ENCODE data around the gene PLK3. TPM values are rescaled to one million over a fixed set of nuclear protein-coding genes. Genes with fewer than 3 reads are reported as not detected.

The PLK3 gene
- polyA plus RNA-seq, 1 donor (not counting 4 experiments of a cell fraction or from before 2014, with no cell fraction given), result 34.0 TPM

GRCh38 chr1:44803312-44804095, 3.3 kb downstream of the PLK3 start:
- H3K9me3 ChIP-seq (ENCODE audit: control insufficient read depth, low read depth, low read length), result no peaks in the 10 kb centered on the region
- no peak overlapping the region for H3K4me3 ChIP-seq (ENCODE audit: control insufficient read depth in 2 of 3, extremely low read depth in 1 of 3, insufficient read depth in 2 of 3, low read depth in 1 of 3, low read length in 3 of 3)
- dilution Hi-C loops (cut with MboI; ENCODE audit: extremely low pct_ligation_motif_present, low sequenced_read_pairs), result no loop called here
- FAIRE-seq, result no peak
- no peak overlapping the region for H3K9ac ChIP-seq (ENCODE audit: control insufficient read depth, extremely low read depth, insufficient read depth, low read length)
- H3K27ac ChIP-seq (ENCODE audit: control insufficient read depth, insufficient read depth, low read length), result peak overlapping the region; percentile 41
- peaks cover 52% of the 10 kb centered on the region for H3K4me1 ChIP-seq (ENCODE audit: control insufficient read depth, extremely low read depth, insufficient read depth, low read length)
- peak overlapping the region; percentile 98 for H3K4me2 ChIP-seq (ENCODE audit: control insufficient read depth, extremely low read depth, insufficient read depth, low read depth, low read length)
- peaks cover 6% of the 10 kb centered on the region for H4K20me1 ChIP-seq (ENCODE audit: control insufficient read depth, extremely low read depth, insufficient read depth, low read length)
- no peaks in the 10 kb centered on the region for H3K9me1 ChIP-seq (ENCODE audit: control insufficient read depth, extremely low read depth, insufficient read depth, low read length)
- TF ChIP-seq EZH2 (IDR thresholded peaks at IDR 0.05; ENCODE audit: low read length), result no peak
- TF ChIP-seq CTCF (optimal IDR thresholded peaks at IDR 0.05 in 1 of 3, IDR thresholded peaks at IDR 0.05 in 1 of 3, conservative IDR thresholded peaks at IDR 0.05 in 1 of 3; ENCODE audit: extremely low read depth in 1 of 3, insufficient read depth in 2 of 3, low read length in 3 of 3), result no peak
- no peak for DNase-seq (ENCODE audit: low read depth, low spot score)
- H2AFZ ChIP-seq (ENCODE audit: control insufficient read depth, low read length), result no peak overlapping the region
- H3K36me3 ChIP-seq (ENCODE audit: control insufficient read depth in 2 of 2, extremely low read depth in 1 of 2, insufficient read depth in 2 of 2, low read length in 2 of 2), result peaks cover 29 to 45% of the 10 kb centered on the region in 2 experiments
- H3K79me2 ChIP-seq (ENCODE audit: control insufficient read depth, insufficient read depth, low read length), result peaks cover 41% of the 10 kb centered on the region
- H3K27me3 ChIP-seq (ENCODE audit: control insufficient read depth, extremely low read depth, insufficient read depth, low read length), result no peaks in the 10 kb centered on the region

DNA sequence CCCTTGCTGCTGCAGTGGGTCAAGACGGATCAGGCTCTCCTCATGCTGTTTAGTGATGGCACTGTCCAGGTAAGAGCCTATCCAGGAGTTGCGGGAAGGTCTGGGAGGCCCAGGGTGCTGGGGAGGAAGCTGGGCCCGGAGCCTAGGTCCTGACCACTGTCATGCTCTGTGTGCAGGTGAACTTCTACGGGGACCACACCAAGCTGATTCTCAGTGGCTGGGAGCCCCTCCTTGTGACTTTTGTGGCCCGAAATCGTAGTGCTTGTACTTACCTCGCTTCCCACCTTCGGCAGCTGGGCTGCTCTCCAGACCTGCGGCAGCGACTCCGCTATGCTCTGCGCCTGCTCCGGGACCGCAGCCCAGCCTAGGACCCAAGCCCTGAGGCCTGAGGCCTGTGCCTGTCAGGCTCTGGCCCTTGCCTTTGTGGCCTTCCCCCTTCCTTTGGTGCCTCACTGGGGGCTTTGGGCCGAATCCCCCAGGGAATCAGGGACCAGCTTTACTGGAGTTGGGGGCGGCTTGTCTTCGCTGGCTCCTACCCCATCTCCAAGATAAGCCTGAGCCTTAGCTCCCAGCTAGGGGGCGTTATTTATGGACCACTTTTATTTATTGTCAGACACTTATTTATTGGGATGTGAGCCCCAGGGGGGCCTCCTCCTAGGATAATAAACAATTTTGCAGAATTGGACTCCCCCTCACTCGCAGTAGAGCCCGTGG, 5.3 kb downstream of the PLK3 start:
- DNase-seq (ENCODE audit: low read depth, low spot score) (no peak), FAIRE-seq (no peak)
- Histone ChIP-seq H4K20me1 (ENCODE audit: control insufficient read depth, extremely low read depth, insufficient read depth, low read length) (peaks cover 6% of the 10 kb centered on the region), H3K4me2 (ENCODE audit: control insufficient read depth, extremely low read depth, insufficient read depth, low read depth, low read length) (no peak overlapping the region), H3K9me3 (ENCODE audit: control insufficient read depth, low read depth, low read length) (no peaks in the 10 kb centered on the region), H3K9ac (ENCODE audit: control insufficient read depth, extremely low read depth, insufficient read depth, low read length) (no peak overlapping the region), H2AFZ (ENCODE audit: control insufficient read depth, low read length) (no peak overlapping the region), H3K27ac (ENCODE audit: control insufficient read depth, insufficient read depth, low read length) (no peak overlapping the region), H3K4me1 (ENCODE audit: control insufficient read depth, extremely low read depth, insufficient read depth, low read length) (peaks cover 68% of the 10 kb centered on the region), H3K27me3 (ENCODE audit: control insufficient read depth, extremely low read depth, insufficient read depth, low read length) (no peaks in the 10 kb centered on the region), H3K36me3 (ENCODE audit: control insufficient read depth in 2 of 2, extremely low read depth in 1 of 2, insufficient read depth in 2 of 2, low read length in 2 of 2) (peaks cover 33 to 61% of the 10 kb centered on the region in 2 experiments), H3K4me3 (ENCODE audit: control insufficient read depth in 2 of 3, extremely low read depth in 1 of 3, insufficient read depth in 2 of 3, low read depth in 1 of 3, low read length in 3 of 3) (no peak overlapping the region), H3K9me1 (ENCODE audit: control insufficient read depth, extremely low read depth, insufficient read depth, low read length) (no peaks in the 10 kb centered on the region), H3K79me2 (ENCODE audit: control insufficient read depth, insufficient read depth, low read length) (peaks cover 38% of the 10 kb centered on the region)
- dilution Hi-C loops (cut with MboI; ENCODE audit: extremely low pct_ligation_motif_present, low sequenced_read_pairs), result no loop called here
- TF ChIP-seq CTCF (optimal IDR thresholded peaks at IDR 0.05 in 1 of 3, IDR thresholded peaks at IDR 0.05 in 1 of 3, conservative IDR thresholded peaks at IDR 0.05 in 1 of 3; ENCODE audit: extremely low read depth in 1 of 3, insufficient read depth in 2 of 3, low read length in 3 of 3) (no peak), EZH2 (IDR thresholded peaks at IDR 0.05; ENCODE audit: low read length) (no peak)
